DOHH2 (cell line): ENCODE measurements around the gene CDH18.

ENCODE experiments used
- CTCF ChIP-seq: fragments of 200-600 bp; sonication (generic); IDR thresholded peaks from one replicate; pipeline ENCODE4 v1.5.1; 2014; ENCODE audit warnings: antibody characterized with exemption, mild to moderate bottlenecking, low read depth, low read length; ENCODE audit not compliant: poor library complexity, severe bottlenecking
- EZH2phosphoT487 ChIP-seq: fragments of 200-600 bp; sonication (generic); IDR thresholded peaks from 2 replicates; pipeline ENCODE4 v1.6.1; 2017; ENCODE audit warnings: borderline replicate concordance, mild to moderate bottlenecking, antibody characterized with exemption, low read length, moderate library complexity, mixed read lengths

- TF ChIP-seq CTCF (no peak), EZH2phosphoT487 (no peak)
Observed at GRCh38 chr5:19655627-19656026, 332.4 kb downstream of the CDH18 start.
